WI38 (cell line): ENCODE results near the gene CSF1.

Experiments used
- H3K4me3 ChIP-seq: 2 replicates; pipeline ENCODE4 v1.5.1; 2011; ENCODE audit warnings: low read depth, mild to moderate bottlenecking, control low read depth, low read length
- TF ChIP-seq, protein P1 (sequence below): IDR thresholded peaks from 2 replicates; pipeline ENCODE4 v1.5.1; 2012; ENCODE audit warnings: low read depth, mild to moderate bottlenecking, control low read depth, low read length

Gene CSF1

DNA sequence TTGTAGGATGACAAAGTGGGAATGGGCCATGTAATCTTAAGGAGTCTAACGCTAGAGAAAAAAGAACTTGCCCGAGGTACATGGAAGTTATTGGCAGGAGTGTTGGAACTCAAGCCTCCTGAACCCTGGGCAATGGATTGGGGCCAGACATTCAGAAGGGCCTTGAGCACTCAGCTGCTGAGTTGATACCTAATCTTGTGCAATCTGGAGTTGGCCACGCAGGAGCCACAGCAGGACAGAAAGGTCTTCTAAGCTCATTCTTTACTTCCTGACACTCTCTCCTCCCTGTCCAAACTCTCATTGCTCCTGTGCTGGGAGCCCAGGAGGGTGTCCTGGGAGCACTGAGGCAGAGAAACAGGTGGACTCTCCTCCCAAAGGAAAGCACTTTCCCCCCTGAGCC is 25.1 kb upstream of the CSF1 start:
- no peak overlapping the region for H3K4me3 ChIP-seq
- TF ChIP-seq, protein P1, sequence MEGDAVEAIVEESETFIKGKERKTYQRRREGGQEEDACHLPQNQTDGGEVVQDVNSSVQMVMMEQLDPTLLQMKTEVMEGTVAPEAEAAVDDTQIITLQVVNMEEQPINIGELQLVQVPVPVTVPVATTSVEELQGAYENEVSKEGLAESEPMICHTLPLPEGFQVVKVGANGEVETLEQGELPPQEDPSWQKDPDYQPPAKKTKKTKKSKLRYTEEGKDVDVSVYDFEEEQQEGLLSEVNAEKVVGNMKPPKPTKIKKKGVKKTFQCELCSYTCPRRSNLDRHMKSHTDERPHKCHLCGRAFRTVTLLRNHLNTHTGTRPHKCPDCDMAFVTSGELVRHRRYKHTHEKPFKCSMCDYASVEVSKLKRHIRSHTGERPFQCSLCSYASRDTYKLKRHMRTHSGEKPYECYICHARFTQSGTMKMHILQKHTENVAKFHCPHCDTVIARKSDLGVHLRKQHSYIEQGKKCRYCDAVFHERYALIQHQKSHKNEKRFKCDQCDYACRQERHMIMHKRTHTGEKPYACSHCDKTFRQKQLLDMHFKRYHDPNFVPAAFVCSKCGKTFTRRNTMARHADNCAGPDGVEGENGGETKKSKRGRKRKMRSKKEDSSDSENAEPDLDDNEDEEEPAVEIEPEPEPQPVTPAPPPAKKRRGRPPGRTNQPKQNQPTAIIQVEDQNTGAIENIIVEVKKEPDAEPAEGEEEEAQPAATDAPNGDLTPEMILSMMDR = no peak

GRCh38 chr1:109886827-109887226 is 23.8 kb upstream of the CSF1 start:
- H3K4me3 ChIP-seq = no peak overlapping the region
- TF ChIP-seq, protein P1 = no peak

DNA sequence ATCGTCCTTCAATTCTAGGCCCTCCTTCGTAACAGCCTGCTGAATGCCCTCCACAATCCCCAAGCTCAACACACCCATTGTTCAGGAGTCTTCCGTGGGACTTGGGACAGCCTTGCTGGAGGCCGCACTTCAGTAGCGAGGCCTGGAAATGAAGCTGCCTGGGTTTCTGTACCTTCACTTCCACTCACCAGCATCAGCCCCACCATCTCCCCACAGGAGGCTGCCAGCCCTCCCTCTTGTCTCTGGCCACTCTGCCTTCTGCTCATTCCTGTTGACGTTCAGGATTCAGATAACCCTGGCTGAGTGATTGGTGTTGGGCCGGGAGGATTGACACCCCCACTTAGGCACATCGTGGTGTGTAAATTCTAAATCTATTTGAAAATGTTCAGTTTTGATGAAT is 23.4 kb upstream of the CSF1 start:
- TF ChIP-seq, protein P1 = no peak
- no peak overlapping the region for H3K4me3 ChIP-seq

DNA sequence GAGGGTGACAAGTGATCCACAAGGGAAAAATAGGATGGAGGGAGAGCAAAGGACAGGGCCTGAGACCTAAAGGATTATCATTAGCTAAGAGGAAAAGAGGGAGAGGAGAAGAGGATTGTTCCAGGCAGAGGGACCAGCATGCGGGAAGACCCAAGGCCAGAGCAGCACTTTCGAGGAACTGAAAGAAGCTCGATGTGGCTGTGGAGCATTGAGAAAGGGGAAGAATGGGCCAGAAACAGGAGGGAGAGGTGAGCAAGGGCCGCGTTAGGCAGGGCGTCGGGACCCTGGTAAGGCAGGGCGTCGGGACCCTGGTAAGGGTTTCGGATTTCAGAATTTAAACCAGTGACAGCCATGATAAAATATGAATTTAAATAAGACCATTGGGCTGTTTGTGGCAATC is 22.8 kb upstream of the CSF1 start:
- H3K4me3 ChIP-seq = no peak overlapping the region
- TF ChIP-seq, protein P1 = no peak

- H3K4me3 ChIP-seq = no peak overlapping the region
- TF ChIP-seq, protein P1 = no peak
Measured at GRCh38 chr1:109889094-109889493, 21.6 kb upstream of the CSF1 start.

- H3K4me3 ChIP-seq = no peak overlapping the region
- TF ChIP-seq, protein P1 = no peak
Measured at GRCh38 chr1:109890115-109890953, 20.3 kb upstream of the CSF1 start.

DNA sequence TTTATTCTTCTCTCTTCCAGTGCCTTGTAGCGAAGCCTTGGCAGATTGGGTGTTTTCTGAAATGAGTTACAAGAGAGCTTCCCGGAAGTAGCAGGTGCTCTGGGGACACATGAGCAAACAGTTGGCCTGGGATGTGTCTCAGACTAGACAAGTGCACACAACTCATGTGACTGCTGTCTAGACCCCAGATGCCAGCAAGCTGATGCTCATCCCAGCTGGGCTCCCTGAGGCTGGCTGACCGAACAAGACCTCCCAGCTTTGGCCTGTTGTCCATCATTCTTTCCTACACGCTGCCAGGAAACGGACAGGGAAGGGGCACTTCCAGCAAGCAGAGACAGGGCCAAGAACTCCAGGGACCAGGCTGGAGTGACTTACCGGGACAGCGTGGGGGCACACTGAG is 18.7 kb upstream of the CSF1 start:
- H3K4me3 ChIP-seq = no peak overlapping the region
- TF ChIP-seq, protein P1 = no peak
